Measurements from ENCODE around the gene CHD5. TPM values are rescaled to one million over a fixed set of nuclear protein-coding genes. Genes with fewer than 3 reads are reported as not detected.

CHD5 gene
- polyA plus RNA-seq, 1 donor (not counting 4 experiments of a cell fraction or from before 2014, with no cell fraction given) = 0.07 TPM

DNA sequence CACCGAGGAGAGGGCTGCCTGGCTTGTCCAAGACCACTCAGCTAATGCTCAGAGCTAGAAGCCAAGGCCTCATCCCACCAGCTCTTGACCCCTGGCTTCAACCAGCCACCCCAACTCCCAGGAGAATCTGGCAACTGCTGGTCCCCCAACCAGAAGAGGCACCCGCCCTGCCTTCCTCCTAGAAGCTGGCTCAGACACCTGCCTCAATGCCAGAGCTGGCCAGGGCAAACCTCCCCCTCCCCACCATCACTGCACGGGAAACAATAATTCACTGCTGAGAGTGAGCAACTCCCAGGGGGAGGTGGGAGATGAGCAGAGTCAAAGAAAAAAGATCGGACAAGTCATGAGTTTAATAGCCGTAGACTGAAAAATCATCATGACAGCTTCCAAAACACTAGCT is 3.3 kb downstream of the CHD5 start:
- DNase-seq (ENCODE audit: low read depth, low spot score) = no peak
- Histone ChIP-seq H3K4me1 (ENCODE audit: control insufficient read depth, extremely low read depth, insufficient read depth, low read length) (peaks cover 8% of the 10 kb centered on the region), H3K9me3 (ENCODE audit: control insufficient read depth, low read depth, low read length) (no peaks in the 10 kb centered on the region), H3K27me3 (ENCODE audit: control insufficient read depth, extremely low read depth, insufficient read depth, low read length) (peaks cover 61% of the 10 kb centered on the region), H3K9me1 (ENCODE audit: control insufficient read depth, extremely low read depth, insufficient read depth, low read length) (no peaks in the 10 kb centered on the region), H4K20me1 (ENCODE audit: control insufficient read depth, extremely low read depth, insufficient read depth, low read length) (peaks cover 8% of the 10 kb centered on the region), H3K79me2 (ENCODE audit: control insufficient read depth, insufficient read depth, low read length) (no peaks in the 10 kb centered on the region), H3K9ac (ENCODE audit: control insufficient read depth, extremely low read depth, insufficient read depth, low read length) (no peak overlapping the region), H3K36me3 (ENCODE audit: control insufficient read depth in 2 of 2, extremely low read depth in 1 of 2, insufficient read depth in 2 of 2, low read length in 2 of 2) (no peaks in the 10 kb centered on the region), H3K4me3 (ENCODE audit: control insufficient read depth in 2 of 3, extremely low read depth in 1 of 3, insufficient read depth in 2 of 3, low read depth in 1 of 3, low read length in 3 of 3) (no peak overlapping the region), H2AFZ (ENCODE audit: control insufficient read depth, low read length) (no peak overlapping the region), H3K4me2 (ENCODE audit: control insufficient read depth, extremely low read depth, insufficient read depth, low read depth, low read length) (no peak overlapping the region), H3K27ac (ENCODE audit: control insufficient read depth, insufficient read depth, low read length) (no peak overlapping the region)
- no peak for FAIRE-seq
- dilution Hi-C loops (cut with MboI; ENCODE audit: extremely low pct_ligation_motif_present, low sequenced_read_pairs) = no loop called here
- TF ChIP-seq, protein P1, sequence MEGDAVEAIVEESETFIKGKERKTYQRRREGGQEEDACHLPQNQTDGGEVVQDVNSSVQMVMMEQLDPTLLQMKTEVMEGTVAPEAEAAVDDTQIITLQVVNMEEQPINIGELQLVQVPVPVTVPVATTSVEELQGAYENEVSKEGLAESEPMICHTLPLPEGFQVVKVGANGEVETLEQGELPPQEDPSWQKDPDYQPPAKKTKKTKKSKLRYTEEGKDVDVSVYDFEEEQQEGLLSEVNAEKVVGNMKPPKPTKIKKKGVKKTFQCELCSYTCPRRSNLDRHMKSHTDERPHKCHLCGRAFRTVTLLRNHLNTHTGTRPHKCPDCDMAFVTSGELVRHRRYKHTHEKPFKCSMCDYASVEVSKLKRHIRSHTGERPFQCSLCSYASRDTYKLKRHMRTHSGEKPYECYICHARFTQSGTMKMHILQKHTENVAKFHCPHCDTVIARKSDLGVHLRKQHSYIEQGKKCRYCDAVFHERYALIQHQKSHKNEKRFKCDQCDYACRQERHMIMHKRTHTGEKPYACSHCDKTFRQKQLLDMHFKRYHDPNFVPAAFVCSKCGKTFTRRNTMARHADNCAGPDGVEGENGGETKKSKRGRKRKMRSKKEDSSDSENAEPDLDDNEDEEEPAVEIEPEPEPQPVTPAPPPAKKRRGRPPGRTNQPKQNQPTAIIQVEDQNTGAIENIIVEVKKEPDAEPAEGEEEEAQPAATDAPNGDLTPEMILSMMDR (optimal IDR thresholded peaks at IDR 0.05 in 1 of 3, IDR thresholded peaks at IDR 0.05 in 1 of 3, conservative IDR thresholded peaks at IDR 0.05 in 1 of 3; ENCODE audit: extremely low read depth in 1 of 3, insufficient read depth in 2 of 3, low read length in 3 of 3) = no peak
- TF ChIP-seq EZH2 (IDR thresholded peaks at IDR 0.05; ENCODE audit: low read length) = no peak

DNA sequence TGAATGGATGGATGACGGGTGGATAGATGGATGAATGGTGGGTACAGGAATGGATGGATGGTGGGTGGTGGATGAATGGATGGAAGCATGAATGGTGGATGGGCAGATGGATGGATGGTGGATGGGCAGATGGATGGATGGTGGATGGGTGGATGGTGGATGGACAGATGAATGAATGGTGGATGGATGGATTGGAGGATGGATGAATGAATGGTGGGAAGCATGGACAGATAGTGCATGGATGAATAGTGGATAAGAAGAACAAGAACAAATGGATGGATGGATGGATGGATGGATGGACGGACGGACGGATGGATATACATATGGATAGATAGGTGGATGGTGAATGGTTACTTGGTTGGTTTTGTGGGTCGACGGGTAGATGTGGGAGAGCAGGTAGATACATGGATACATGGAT is 4.7 kb downstream of the CHD5 start:
- Histone ChIP-seq H3K27me3 (ENCODE audit: control insufficient read depth, extremely low read depth, insufficient read depth, low read length) (peaks cover 60% of the 10 kb centered on the region), H3K27ac (ENCODE audit: control insufficient read depth, insufficient read depth, low read length) (no peak overlapping the region), H3K36me3 (ENCODE audit: control insufficient read depth in 2 of 2, extremely low read depth in 1 of 2, insufficient read depth in 2 of 2, low read length in 2 of 2) (no peaks in the 10 kb centered on the region), H3K9me3 (ENCODE audit: control insufficient read depth, low read depth, low read length) (no peaks in the 10 kb centered on the region), H3K4me3 (ENCODE audit: control insufficient read depth in 2 of 3, extremely low read depth in 1 of 3, insufficient read depth in 2 of 3, low read depth in 1 of 3, low read length in 3 of 3) (no peak overlapping the region), H2AFZ (ENCODE audit: control insufficient read depth, low read length) (no peak overlapping the region), H4K20me1 (ENCODE audit: control insufficient read depth, extremely low read depth, insufficient read depth, low read length) (peaks cover 5% of the 10 kb centered on the region), H3K9me1 (ENCODE audit: control insufficient read depth, extremely low read depth, insufficient read depth, low read length) (no peaks in the 10 kb centered on the region), H3K79me2 (ENCODE audit: control insufficient read depth, insufficient read depth, low read length) (no peaks in the 10 kb centered on the region), H3K9ac (ENCODE audit: control insufficient read depth, extremely low read depth, insufficient read depth, low read length) (no peak overlapping the region), H3K4me2 (ENCODE audit: control insufficient read depth, extremely low read depth, insufficient read depth, low read depth, low read length) (no peak overlapping the region), H3K4me1 (ENCODE audit: control insufficient read depth, extremely low read depth, insufficient read depth, low read length) (peaks cover 5% of the 10 kb centered on the region)
- FAIRE-seq (no peak), DNase-seq (ENCODE audit: low read depth, low spot score) (no peak)
- dilution Hi-C loops (cut with MboI; ENCODE audit: extremely low pct_ligation_motif_present, low sequenced_read_pairs) = no loop called here
- no peak for TF ChIP-seq EZH2 (IDR thresholded peaks at IDR 0.05; ENCODE audit: low read length)
- TF ChIP-seq, protein P1 (optimal IDR thresholded peaks at IDR 0.05 in 1 of 3, IDR thresholded peaks at IDR 0.05 in 1 of 3, conservative IDR thresholded peaks at IDR 0.05 in 1 of 3; ENCODE audit: extremely low read depth in 1 of 3, insufficient read depth in 2 of 3, low read length in 3 of 3) = no peak

All from keratinocyte (primary cell).